ENCODE results near the gene NCAPH2.

DNA sequence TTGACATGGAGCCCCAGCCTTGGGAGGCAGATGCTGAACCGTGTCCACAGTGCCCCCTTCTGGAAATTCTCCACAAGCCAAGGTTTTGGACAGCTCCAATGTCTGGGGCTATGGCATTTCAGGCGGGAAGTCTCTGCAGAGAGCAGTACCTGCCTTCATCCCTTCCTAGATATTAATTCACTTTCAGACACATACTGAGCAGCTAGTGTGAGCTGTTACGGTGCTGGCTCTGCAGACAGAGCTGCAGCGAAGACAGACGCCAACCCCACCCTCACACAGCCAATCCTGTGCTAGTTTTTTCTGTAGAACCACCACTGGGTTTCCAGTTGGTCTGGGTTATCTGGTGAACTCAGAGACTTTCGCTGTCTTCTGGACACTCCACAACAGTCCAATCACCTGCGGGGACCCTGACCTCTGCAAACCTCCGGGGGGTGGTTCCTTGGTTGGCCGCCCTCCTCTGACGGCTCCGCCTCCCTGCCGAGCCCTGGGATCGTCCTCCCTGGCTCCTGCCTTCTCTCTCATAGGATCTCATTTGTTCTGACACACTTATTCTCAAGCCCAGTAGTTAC, 9.6 kb upstream of the NCAPH2 start:
- TF ChIP-seq ZNF274 (IDR thresholded peaks at IDR 0.05; ENCODE audit: low read depth, low read length): no peak
- no peak for TF ChIP-seq SUZ12 (IDR thresholded peaks at IDR 0.05; ENCODE audit: extremely low read depth, insufficient read depth, insufficient read length)
- TF ChIP-seq YY1 (IDR thresholded peaks at IDR 0.05; ENCODE audit: insufficient read depth, insufficient read length): no peak

All from NT2/D1 (cell line).